Lower leg skin (tissue), 3 donors: ENCODE data around the gene PKP1.

ENCODE experiments used
- CTCF ChIP-seq, 3 donors: fragments of 450-650 bp; IDR thresholded peaks; one replicate each; pipeline ENCODE4 v1.5.1; 2016; ENCODE audit warnings: antibody characterized with exemption in 3 of 3, mild to moderate bottlenecking in 3 of 3, moderate library complexity in 2 of 3
- POLR2A ChIP-seq, 2 donors: fragments of 450-650 bp; IDR thresholded peaks; one replicate each; pipeline ENCODE4 v1.6.1; 2016 to 2017; ENCODE audit warnings: antibody characterized with exemption in 2 of 2, mild to moderate bottlenecking in 1 of 2, moderate library complexity in 1 of 2

GRCh38 chr1:201332616-201333335 is 49.5 kb downstream of the PKP1 start:
- TF ChIP-seq POLR2A (IDR thresholded peaks at IDR 0.05) (no peak), CTCF (IDR thresholded peaks at IDR 0.05) (no peak)
